GM12878 (cell line): ENCODE data around the gene HLX.

Experiments used
- CTCF ChIP-seq, 3 experiments: IDR thresholded peaks in 2 of 3; conservative IDR thresholded peaks in 1 of 3; 2 replicates each; pipeline ENCODE4 v1.5.1; 2011; ENCODE audit warnings: low read depth in 3 of 3, low read length in 3 of 3, mild to moderate bottlenecking in 3 of 3, control low read depth in 2 of 3, moderate library complexity in 2 of 3, inconsistent platforms in 1 of 3, mixed read lengths in 1 of 3; ENCODE audit not compliant: control insufficient read depth in 2 of 3, insufficient read depth in 1 of 3; ENCODE audit errors: extremely low read depth in 1 of 3
- DPF2 ChIP-seq: fragments of 450-650 bp; IDR thresholded peaks from 2 replicates; pipeline ENCODE4 v1.6.1; 2017; ENCODE audit warnings: mild to moderate bottlenecking
- EED ChIP-seq: sonication (generic); IDR thresholded peaks from 2 replicates; pipeline ENCODE4 v1.6.1; 2016; ENCODE audit warnings: antibody characterized with exemption, low read depth
- ETV6 ChIP-seq, 2 experiments: fragments of 450-650 bp in 1 of 2; IDR thresholded peaks in 1 of 2; conservative IDR thresholded peaks in 1 of 2; 2 replicates each; pipeline ENCODE4 v1.6.1; 2014; ENCODE audit warnings: antibody characterized with exemption in 1 of 2, borderline replicate concordance in 1 of 2, low read depth in 1 of 2, mild to moderate bottlenecking in 1 of 2, moderate library complexity in 1 of 2
- EZH2 ChIP-seq: IDR thresholded peaks from 2 replicates; pipeline ENCODE4 v1.6.1; 2012; ENCODE audit warnings: low read depth, mild to moderate bottlenecking, control low read depth, inconsistent platforms, low read length, borderline replicate concordance; ENCODE audit not compliant: control insufficient read depth
- GABPA ChIP-seq: IDR thresholded peaks from 2 replicates; pipeline ENCODE4 v1.6.1; 2014; ENCODE audit warnings: antibody characterized with exemption, low read depth, mild to moderate bottlenecking, inconsistent platforms
- LARP7 ChIP-seq: fragments of 450-650 bp; IDR thresholded peaks from 2 replicates; pipeline ENCODE4 v1.6.1; 2017; ENCODE audit warnings: mild to moderate bottlenecking
- MXI1 ChIP-seq: fragments of 150-350 bp; IDR thresholded peaks from 2 replicates; pipeline ENCODE4 v1.6.1; 2011; ENCODE audit warnings: low read depth, mild to moderate bottlenecking, inconsistent platforms, low read length, improper control_type of control experiment
- MYC ChIP-seq: IDR thresholded peaks from 2 replicates; pipeline ENCODE4 v1.6.1; 2011; ENCODE audit warnings: mild to moderate bottlenecking, low read length, moderate library complexity, inconsistent platforms; ENCODE audit not compliant: insufficient read depth, insufficient replicate concordance, insufficient read length, severe bottlenecking
- NFYA ChIP-seq: IDR thresholded peaks from 2 replicates; pipeline ENCODE4 v1.6.1; 2011; ENCODE audit warnings: low read depth, mild to moderate bottlenecking, low read length, improper control_type of control experiment, borderline replicate concordance
- POLR2A ChIP-seq: IDR thresholded peaks from 2 replicates; pipeline ENCODE4 v1.6.1; 2011; ENCODE audit warnings: low read depth, mild to moderate bottlenecking, low read length
- RUNX3 ChIP-seq: IDR thresholded peaks from 2 replicates; pipeline ENCODE4 v1.6.1; 2012; ENCODE audit warnings: low read length, inconsistent platforms
- ZNF274 ChIP-seq: IDR thresholded peaks from one replicate; pipeline ENCODE4 v1.8.0; 2011; ENCODE audit not compliant: insufficient read length, insufficient read depth
- TF ChIP-seq, protein P1 (sequence below): IDR thresholded peaks from 2 replicates; pipeline ENCODE4 v1.6.1; 2011; ENCODE audit warnings: low read depth, low read length, improper control_type of control experiment, borderline replicate concordance

GRCh38 chr1:220884981-220885918 lies 6.0 kb downstream of the HLX start:
- TF ChIP-seq NFYA (no peak), ZNF274 (no peak), DPF2 (no peak), LARP7 (no peak), CTCF (IDR thresholded peaks at IDR 0.05 in 2 of 3, conservative IDR thresholded peaks at IDR 0.05 in 1 of 3; ENCODE audit: control insufficient read depth in 2 of 3, extremely low read depth in 1 of 3, insufficient read depth in 1 of 3, low read depth in 3 of 3, low read length in 3 of 3) (no peak), EZH2 (no peak), GABPA (no peak), MXI1 (no peak), MYC (no peak), EED (no peak), RUNX3 (no peak), ETV6 (conservative IDR thresholded peaks at IDR 0.05 in 1 of 2, IDR thresholded peaks at IDR 0.05 in 1 of 2; ENCODE audit: borderline replicate concordance in 1 of 2, low read depth in 1 of 2) (no peak), POLR2A (no peak)
- TF ChIP-seq, protein P1, sequence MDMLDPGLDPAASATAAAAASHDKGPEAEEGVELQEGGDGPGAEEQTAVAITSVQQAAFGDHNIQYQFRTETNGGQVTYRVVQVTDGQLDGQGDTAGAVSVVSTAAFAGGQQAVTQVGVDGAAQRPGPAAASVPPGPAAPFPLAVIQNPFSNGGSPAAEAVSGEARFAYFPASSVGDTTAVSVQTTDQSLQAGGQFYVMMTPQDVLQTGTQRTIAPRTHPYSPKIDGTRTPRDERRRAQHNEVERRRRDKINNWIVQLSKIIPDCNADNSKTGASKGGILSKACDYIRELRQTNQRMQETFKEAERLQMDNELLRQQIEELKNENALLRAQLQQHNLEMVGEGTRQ, result no peak
